Upper lobe of left lung (tissue), 4 donors: ENCODE measurements around the gene PFDN2.

ENCODE experiments used
- POLR2A ChIP-seq, 4 donors: fragments of 450-650 bp; IDR thresholded peaks; one replicate each; pipeline ENCODE4 v1.5.1; 2016 to 2017; ENCODE audit warnings: antibody characterized with exemption in 4 of 4, mild to moderate bottlenecking in 2 of 4
- TF ChIP-seq, protein P1 (sequence below), 6 experiments: fragments of 450-650 bp in 4 of 6; fragments of 200-600 bp in 2 of 6; sonication (generic) in 2 of 6; IDR thresholded peaks; one replicate each; pipeline ENCODE4 v1.5.1; 2016 to 2019; ENCODE audit warnings: antibody characterized with exemption in 6 of 6

DNA sequence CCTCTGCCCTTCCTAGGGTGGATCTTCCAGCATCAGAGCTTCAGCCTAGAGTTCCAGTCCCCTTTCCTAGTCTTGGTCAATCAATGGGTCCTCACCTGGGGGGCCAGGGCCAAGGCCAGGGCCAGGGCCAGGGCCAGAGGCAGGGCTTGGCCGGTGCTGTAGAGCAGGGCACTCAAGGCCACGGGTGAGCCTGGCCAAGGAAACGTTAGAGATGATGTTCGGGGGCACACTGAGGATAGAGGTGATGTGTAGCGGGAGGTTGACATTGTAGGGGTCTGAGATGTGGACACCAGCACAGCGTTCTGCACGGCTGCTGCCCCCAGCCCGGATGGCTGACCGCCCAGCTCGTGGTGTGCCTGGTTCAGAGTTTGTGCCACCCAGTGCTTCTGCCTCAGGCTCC lies 66.6 kb downstream of the PFDN2 start:
- TF ChIP-seq, protein P1, sequence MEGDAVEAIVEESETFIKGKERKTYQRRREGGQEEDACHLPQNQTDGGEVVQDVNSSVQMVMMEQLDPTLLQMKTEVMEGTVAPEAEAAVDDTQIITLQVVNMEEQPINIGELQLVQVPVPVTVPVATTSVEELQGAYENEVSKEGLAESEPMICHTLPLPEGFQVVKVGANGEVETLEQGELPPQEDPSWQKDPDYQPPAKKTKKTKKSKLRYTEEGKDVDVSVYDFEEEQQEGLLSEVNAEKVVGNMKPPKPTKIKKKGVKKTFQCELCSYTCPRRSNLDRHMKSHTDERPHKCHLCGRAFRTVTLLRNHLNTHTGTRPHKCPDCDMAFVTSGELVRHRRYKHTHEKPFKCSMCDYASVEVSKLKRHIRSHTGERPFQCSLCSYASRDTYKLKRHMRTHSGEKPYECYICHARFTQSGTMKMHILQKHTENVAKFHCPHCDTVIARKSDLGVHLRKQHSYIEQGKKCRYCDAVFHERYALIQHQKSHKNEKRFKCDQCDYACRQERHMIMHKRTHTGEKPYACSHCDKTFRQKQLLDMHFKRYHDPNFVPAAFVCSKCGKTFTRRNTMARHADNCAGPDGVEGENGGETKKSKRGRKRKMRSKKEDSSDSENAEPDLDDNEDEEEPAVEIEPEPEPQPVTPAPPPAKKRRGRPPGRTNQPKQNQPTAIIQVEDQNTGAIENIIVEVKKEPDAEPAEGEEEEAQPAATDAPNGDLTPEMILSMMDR (IDR thresholded peaks at IDR 0.05) = no peak
- no peak for TF ChIP-seq POLR2A (IDR thresholded peaks at IDR 0.05)
